Heart left ventricle (tissue), 16 donors: Measurements from ENCODE around the gene PDE1A. TPM values are rescaled to one million over a fixed set of nuclear protein-coding genes. Genes with fewer than 3 reads are reported as not detected.

Experiments
- ATAC-seq, 4 donors: fragments of 200-7000 bp; cut with Tn5 transposase; one replicate each; pipeline ENCODE4 v1.9.1; 2020 to 2022; ENCODE audit warnings: moderate library complexity in 4 of 4, mild to moderate bottlenecking in 3 of 4, moderate number of reproducible peaks in 1 of 4
- DNase-seq, 5 donors: peaks; one replicate each; pipeline ENCODE4 v3.0.0-alpha.2; 2020
- H3K27ac ChIP-seq, 12 donors: fragments of 200-600 bp; sonication (generic) in 4 of 12; one replicate each; pipeline versions ENCODE4 v1.5.0 to v1.8.0; 2016 to 2022; ENCODE audit warnings: mild to moderate bottlenecking in 2 of 12
- H3K27me3 ChIP-seq, 9 donors: fragments of 200-600 bp; sonication (generic) in 2 of 9; one replicate each; pipeline versions ENCODE4 v1.5.1 to v1.8.0; 2016 to 2022; ENCODE audit warnings: mild to moderate bottlenecking in 3 of 9
- H3K36me3 ChIP-seq, 9 donors: fragments of 200-600 bp; sonication (generic) in 2 of 9; one replicate each; pipeline versions ENCODE4 v1.5.0 to v1.8.0; 2018 to 2022; ENCODE audit warnings: mild to moderate bottlenecking in 2 of 9
- H3K4me1 ChIP-seq, 12 donors: fragments of 200-600 bp; sonication (generic) in 4 of 12; one replicate each; pipeline versions ENCODE4 v1.5.0 to v1.8.0; 2016 to 2022; ENCODE audit warnings: mild to moderate bottlenecking in 3 of 12
- H3K4me3 ChIP-seq, 12 donors: fragments of 200-600 bp; sonication (generic) in 4 of 12; one replicate each; pipeline versions ENCODE4 v1.5.0 to v1.8.0; 2017 to 2022; ENCODE audit warnings: mild to moderate bottlenecking in 9 of 12, moderate library complexity in 4 of 12
- H3K9me3 ChIP-seq, 12 donors: fragments of 200-600 bp; sonication (generic) in 4 of 12; one replicate each; pipeline versions ENCODE4 v1.5.0 to v1.8.0; 2016 to 2022; ENCODE audit warnings: mild to moderate bottlenecking in 1 of 12
- CTCF ChIP-seq, 12 donors: fragments of 200-600 bp; sonication (generic) in 4 of 12; IDR thresholded peaks; one replicate each; pipeline versions ENCODE4 v1.5.0 to v1.8.0; 2018 to 2022; ENCODE audit warnings: antibody characterized with exemption in 12 of 12, mild to moderate bottlenecking in 5 of 12
- POLR2A ChIP-seq, 2 donors: fragments of 450-650 bp; IDR thresholded peaks; one replicate each; pipeline ENCODE4 v1.6.1; 2017; ENCODE audit warnings: antibody characterized with exemption in 2 of 2, mild to moderate bottlenecking in 2 of 2, moderate library complexity in 2 of 2
- WGBS, 4 donors: extraction: QIAGEN DNeasy Blood & Tissue Kit in 2 of 4; methylation state at CpG; one replicate each; pipeline versions ENCODE4 v1.1.5 to v1.1.7; 2013 to 2018; 5-methylcytosine and 5-hydroxymethylcytosine counted together
- intact Hi-C, 10 donors: fragments of 100-400 bp; cut with DNase I; formaldehyde crosslinking; loops; one replicate each; pipeline versions ENCODE4 v1.11.1 to v1.14.2; 2022
- polyA plus RNA-seq, 2 donors: library from polyadenylated mRNA; stranded (reverse); fragments of 200-250 nt; gene quantifications; one replicate each; pipeline ENCODE4 v1.2.3, GENCODE V29; 2013
- total RNA-seq, 9 donors: library from RNA; depleted of rRNA in 2 of 9; stranded (reverse); fragments of >200 nt in 2 of 9; fragmentation: NEBNext Ultra II Directional in 3 of 9; extraction: Animal tissue kit (Norgen Biotek cat#: 25700) in 3 of 9; gene quantifications; one replicate each; pipeline versions ENCODE4 v1.1.0 to v1.2.4, GENCODE V29; 2016 to 2023
- donor health status: ischemic (EF 13 %, LVEDD 7.1; RV severe dilation, severe dysfunction).
- donor health status: healthy with polysubstance abuse.
- donor health status: DM: no; HTN: yes; CAD: no.
- donor health status: DM: no; HTN: no; CAD: no.
- donor health status: ischemic (EF 25% LVEDD 6.9; RV normal size, moderate dysfunction).
- donor health status: ischemic (EF 25% LVEDD 5.7; RV mildly dilated, moderate dysfunction).
- donor health status: healthy.
- donor health status: DM: yes; HTN: yes; CAD: no.
- donor health status: ischemic (EF 35%, LVEDD 5.7; RV mildly dilated, moderate dysfunction).
- donor health status: nonischemic (EF 11% LVEDD 7.7; RV severe dilation, severe dysfunction).
- donor health status: DM: yes; HTN: yes; CAD: no.
- donor health status: PGD.
- donor health status: ischemic (EF 29% LVEDD 5.4; RV normal size, mild dysfunction).
- donor health status: nonischemic (EF 23%, LVEDD 6.1; RV moderate dilation, normal function).

PDE1A gene
- total and polyA plus RNA-seq, 11 donors: 2.5 to 25.5 (median 5.5) TPM

- intact Hi-C loops: loop anchor here in 2 of 10 donors (10.0 kb wide), 2 partner anchors 105 to 115 kb away; no protein-coding TSS in a partner anchor
- H3K4me3 ChIP-seq: peak overlapping the region in 2 of 12 donors; percentile 5 to 16
Observed at GRCh38 chr2:182359990-182360662, 66.7 kb downstream of the PDE1A start.

GRCh38 chr2:182359027-182359989 is 67.5 kb downstream of the PDE1A start:
- 57 to 70% (median 64%) methylated on average over 8 of the region's 8 CpGs for WGBS, 4 donors
- peak in 2 of 4 donors; percentile 26 to 64 for ATAC-seq
- H3K9me3 ChIP-seq: peaks cover 0 to 7% (median 0%) of the 10 kb centered on the region in 12 donors
- no peaks in the 10 kb centered on the region for H3K36me3 ChIP-seq
- peak overlapping the region in 2 of 12 donors; percentile 5 to 16 for H3K4me3 ChIP-seq
- peaks cover 0 to 17% (median 1%) of the 10 kb centered on the region in 12 donors for H3K4me1 ChIP-seq
- intact Hi-C loops: no loop called here
- DNase-seq: no peak
- H3K27ac ChIP-seq: peak overlapping the region in 10 of 12 donors; percentile 4 to 68 (median 44)
- no peak for TF ChIP-seq POLR2A (IDR thresholded peaks at IDR 0.05)
- no peak for TF ChIP-seq CTCF (IDR thresholded peaks at IDR 0.05)
- no peaks in the 10 kb centered on the region for H3K27me3 ChIP-seq

More at GRCh38 chr2:182359990-182360662, 66.7 kb downstream of the PDE1A start:
- Histone ChIP-seq H3K27me3 (no peaks in the 10 kb centered on the region), H3K27ac (peak overlapping the region in 10 of 12 donors; percentile 4 to 68 (median 44)), H3K9me3 (peaks cover 0 to 7% (median 0%) of the 10 kb centered on the region in 12 donors), H3K4me1 (peaks cover 0 to 17% (median 0%) of the 10 kb centered on the region in 12 donors), H3K36me3 (no peaks in the 10 kb centered on the region)
- no peak for TF ChIP-seq CTCF (IDR thresholded peaks at IDR 0.05)
- TF ChIP-seq POLR2A (IDR thresholded peaks at IDR 0.05): no peak
- peak in 4 of 5 donors; percentile 26 to 44 (median 34) for DNase-seq
- peak; percentile 62 to 89 (median 66) for ATAC-seq
- 40 to 56% (median 45%) methylated on average over 10 of the region's 10 CpGs for WGBS, 4 donors

- H3K4me3 ChIP-seq: no peak overlapping the region
- H3K27ac ChIP-seq: peak overlapping the region in 3 of 12 donors; percentile 18 to 68 (median 59)
- H3K36me3 ChIP-seq: no peaks in the 10 kb centered on the region
- H3K27me3 ChIP-seq: no peaks in the 10 kb centered on the region
- WGBS, 4 donors: 76 to 87% (median 79%) methylated on average over 3 of the region's 3 CpGs
- intact Hi-C loops: no loop called here
- DNase-seq (no peak), ATAC-seq (no peak)
- peaks cover 0 to 7% (median 0%) of the 10 kb centered on the region in 12 donors for H3K9me3 ChIP-seq
- TF ChIP-seq POLR2A (IDR thresholded peaks at IDR 0.05): no peak
- TF ChIP-seq CTCF (IDR thresholded peaks at IDR 0.05): no peak
- peaks cover 0 to 17% (median 4%) of the 10 kb centered on the region in 12 donors for H3K4me1 ChIP-seq
Observed at GRCh38 chr2:182358601-182359000, 68.2 kb downstream of the PDE1A start.
